DOHH2 (cell line): ENCODE data around the gene POLR3K.

Experiments used
- H3F3A ChIP-seq: fragments of 200-600 bp; sonication (generic), shearing (Covaris generic); 2 replicates; pipeline ENCODE4 v1.6.0; 2016; ENCODE audit warnings: antibody characterized with exemption, mild to moderate bottlenecking; ENCODE audit not compliant: control insufficient read depth, insufficient read depth
- H3K27ac ChIP-seq: fragments of 200-600 bp; sonication (generic); 2 replicates; pipeline ENCODE4 v1.5.1; 2014; ENCODE audit warnings: low read depth, mild to moderate bottlenecking, low read length, moderate library complexity
- H3K27me3 ChIP-seq: fragments of 200-600 bp; sonication (generic); 2 replicates; pipeline ENCODE4 v1.6.1; 2014; ENCODE audit warnings: mild to moderate bottlenecking, low read length, mixed read lengths; ENCODE audit not compliant: control insufficient read depth
- H3K36me3 ChIP-seq: fragments of 200-600 bp; sonication (generic); 2 replicates; pipeline ENCODE4 v1.6.1; 2014; ENCODE audit warnings: mild to moderate bottlenecking, low read length, moderate library complexity, mixed read lengths; ENCODE audit not compliant: control insufficient read depth
- H3K4me1 ChIP-seq: fragments of 200-600 bp; sonication (generic); 2 replicates; pipeline ENCODE4 v1.6.1; 2014; ENCODE audit warnings: mild to moderate bottlenecking, low read length, mixed read lengths; ENCODE audit not compliant: control insufficient read depth
- H3K4me2 ChIP-seq: fragments of 200-600 bp; sonication (generic); 2 replicates; pipeline ENCODE4 v1.6.0; 2014; ENCODE audit warnings: mild to moderate bottlenecking, low read length, moderate library complexity
- H3K4me3 ChIP-seq: fragments of 200-600 bp; sonication (generic); 2 replicates; pipeline ENCODE4 v1.5.1; 2014; ENCODE audit warnings: mild to moderate bottlenecking, low read length, mixed read lengths
- H3K79me2 ChIP-seq: fragments of 200-600 bp; sonication (generic); 2 replicates; pipeline ENCODE4 v1.6.1; 2014; ENCODE audit warnings: mild to moderate bottlenecking, low read length, mixed read lengths; ENCODE audit not compliant: control insufficient read depth
- H3K9me2 ChIP-seq: fragments of 200-600 bp; sonication (generic); replicated peaks from 2 replicates; pipeline ENCODE4 v1.6.1; 2014; ENCODE audit warnings: mild to moderate bottlenecking, low read length, mixed read lengths; ENCODE audit not compliant: control insufficient read depth
- H3K9me3 ChIP-seq: fragments of 200-600 bp; sonication (generic); 2 replicates; pipeline ENCODE4 v1.6.1; 2014; ENCODE audit warnings: antibody characterized with exemption, low read length, mixed read lengths; ENCODE audit not compliant: control insufficient read depth, insufficient read depth
- H4K20me1 ChIP-seq: fragments of 200-600 bp; sonication (generic); 2 replicates; pipeline ENCODE4 v1.6.0; 2014; ENCODE audit warnings: low read depth, mild to moderate bottlenecking, antibody characterized with exemption, low read length, moderate library complexity; ENCODE audit not compliant: control insufficient read depth, insufficient read depth
- EZH2phosphoT487 ChIP-seq: fragments of 200-600 bp; sonication (generic); IDR thresholded peaks from 2 replicates; pipeline ENCODE4 v1.6.1; 2017; ENCODE audit warnings: borderline replicate concordance, mild to moderate bottlenecking, antibody characterized with exemption, low read length, moderate library complexity, mixed read lengths
- TF ChIP-seq, protein P1 (sequence below): fragments of 200-600 bp; sonication (generic); IDR thresholded peaks from one replicate; pipeline ENCODE4 v1.5.1; 2014; ENCODE audit warnings: antibody characterized with exemption, mild to moderate bottlenecking, low read depth, low read length; ENCODE audit not compliant: poor library complexity, severe bottlenecking

The POLR3K gene

DNA sequence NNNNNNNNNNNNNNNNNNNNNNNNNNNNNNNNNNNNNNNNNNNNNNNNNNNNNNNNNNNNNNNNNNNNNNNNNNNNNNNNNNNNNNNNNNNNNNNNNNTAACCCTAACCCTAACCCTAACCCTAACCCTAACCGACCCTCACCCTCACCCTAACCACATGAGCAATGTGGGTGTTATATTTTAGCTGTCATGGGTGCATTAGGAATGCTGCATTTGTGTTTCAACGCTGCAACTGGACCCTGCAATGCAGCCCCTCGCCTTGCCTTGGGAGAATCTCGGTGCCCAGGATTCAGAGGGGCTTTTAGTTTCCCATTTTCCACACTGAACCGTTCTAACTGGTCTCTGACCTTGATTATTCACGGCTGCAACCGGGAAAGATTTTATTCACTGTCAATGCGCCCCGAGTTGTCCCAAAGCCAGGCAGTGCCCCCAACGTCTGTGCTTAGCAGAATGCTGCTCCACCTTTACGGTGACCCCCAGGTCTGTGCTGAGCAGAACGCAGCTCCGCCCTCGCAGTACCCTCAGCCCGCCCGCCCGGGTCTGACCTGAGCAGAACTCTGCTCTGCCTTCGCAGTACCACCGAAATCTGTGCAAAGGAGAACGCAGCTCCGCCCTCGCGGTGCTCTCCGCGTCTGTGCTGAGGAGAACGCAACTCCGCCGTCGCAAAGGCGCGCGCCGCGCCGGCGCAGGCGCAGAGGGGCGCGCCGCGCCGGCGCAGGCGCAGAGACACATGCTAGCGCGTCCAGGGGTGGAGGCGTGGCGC is 43.3 kb downstream of the POLR3K start:
- H3K4me2 ChIP-seq = no peak overlapping the region
- no peaks in the 10 kb centered on the region for H3K9me2 ChIP-seq
- H3K4me3 ChIP-seq = peak overlapping the region; percentile 52
- no peaks in the 10 kb centered on the region for H3K36me3 ChIP-seq
- H4K20me1 ChIP-seq = no peaks in the 10 kb centered on the region
- H3K27me3 ChIP-seq = no peaks in the 10 kb centered on the region
- H3F3A ChIP-seq = no peaks in the 10 kb centered on the region
- H3K9me3 ChIP-seq = no peaks in the 10 kb centered on the region
- H3K79me2 ChIP-seq = no peaks in the 10 kb centered on the region
- H3K27ac ChIP-seq = no peak overlapping the region
- no peak for TF ChIP-seq EZH2phosphoT487
- TF ChIP-seq, protein P1, sequence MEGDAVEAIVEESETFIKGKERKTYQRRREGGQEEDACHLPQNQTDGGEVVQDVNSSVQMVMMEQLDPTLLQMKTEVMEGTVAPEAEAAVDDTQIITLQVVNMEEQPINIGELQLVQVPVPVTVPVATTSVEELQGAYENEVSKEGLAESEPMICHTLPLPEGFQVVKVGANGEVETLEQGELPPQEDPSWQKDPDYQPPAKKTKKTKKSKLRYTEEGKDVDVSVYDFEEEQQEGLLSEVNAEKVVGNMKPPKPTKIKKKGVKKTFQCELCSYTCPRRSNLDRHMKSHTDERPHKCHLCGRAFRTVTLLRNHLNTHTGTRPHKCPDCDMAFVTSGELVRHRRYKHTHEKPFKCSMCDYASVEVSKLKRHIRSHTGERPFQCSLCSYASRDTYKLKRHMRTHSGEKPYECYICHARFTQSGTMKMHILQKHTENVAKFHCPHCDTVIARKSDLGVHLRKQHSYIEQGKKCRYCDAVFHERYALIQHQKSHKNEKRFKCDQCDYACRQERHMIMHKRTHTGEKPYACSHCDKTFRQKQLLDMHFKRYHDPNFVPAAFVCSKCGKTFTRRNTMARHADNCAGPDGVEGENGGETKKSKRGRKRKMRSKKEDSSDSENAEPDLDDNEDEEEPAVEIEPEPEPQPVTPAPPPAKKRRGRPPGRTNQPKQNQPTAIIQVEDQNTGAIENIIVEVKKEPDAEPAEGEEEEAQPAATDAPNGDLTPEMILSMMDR = no peak
- H3K4me1 ChIP-seq = no peaks in the 10 kb centered on the region
